Fibroblast of lung (primary cell): ENCODE results near the gene ABCB1. TPM values are rescaled to one million over a fixed set of nuclear protein-coding genes. Genes with fewer than 3 reads are reported as not detected.
A peak's percentile ranks its signal among the peaks of the same experiment; 100 is the strongest.

Source experiments
- DNase-seq, 2 donors: peaks; one replicate each; pipeline versions ENCODE4 v3.0.0 to v3.0.0-alpha.2; 2010; ENCODE audit warnings: low read depth in 2 of 2
- H2AFZ ChIP-seq: 2 replicates; pipeline ENCODE4 v1.5.1; 2012; ENCODE audit warnings: low read length, control low read depth, inconsistent platforms
- H3K27ac ChIP-seq: 2 replicates; pipeline ENCODE4 v1.5.1; 2011; ENCODE audit warnings: low read length, control low read depth; ENCODE audit not compliant: insufficient read depth
- H3K27me3 ChIP-seq: 2 replicates; pipeline ENCODE4 v1.5.1; 2011; ENCODE audit warnings: mild to moderate bottlenecking, low read length; ENCODE audit not compliant: control insufficient read depth, insufficient read depth
- H3K36me3 ChIP-seq: 2 replicates; pipeline ENCODE4 v1.5.1; 2011; ENCODE audit warnings: low read length; ENCODE audit not compliant: control insufficient read depth, insufficient read depth
- H3K4me1 ChIP-seq: 2 replicates; pipeline ENCODE4 v1.5.1; 2011; ENCODE audit warnings: low read length; ENCODE audit not compliant: control insufficient read depth, insufficient read depth; ENCODE audit errors: extremely low read depth
- H3K4me2 ChIP-seq: 2 replicates; pipeline ENCODE4 v1.5.1; 2011; ENCODE audit warnings: low read length, control low read depth; ENCODE audit not compliant: insufficient read depth; ENCODE audit errors: extremely low read depth
- H3K4me3 ChIP-seq, 4 experiments: fragments of 200-600 bp in 1 of 4; sonication (generic) in 1 of 4; replicated peaks in 1 of 4; 2 replicates each; pipeline ENCODE4 v1.5.1; 2011 to 2016; ENCODE audit warnings: low read length in 4 of 4, low read depth in 3 of 4, mild to moderate bottlenecking in 3 of 4, control low read depth in 2 of 4, inconsistent platforms in 1 of 4, mixed read lengths in 1 of 4; ENCODE audit not compliant: insufficient read depth in 1 of 4; ENCODE audit errors: control extremely low read depth in 1 of 4
- H3K79me2 ChIP-seq: 2 replicates; pipeline ENCODE4 v1.5.1; 2012; ENCODE audit warnings: mild to moderate bottlenecking, low read length, inconsistent platforms; ENCODE audit not compliant: control insufficient read depth, insufficient read depth
- H3K9ac ChIP-seq: 2 replicates; pipeline ENCODE4 v1.5.1; 2011; ENCODE audit warnings: mild to moderate bottlenecking, low read length, control low read depth; ENCODE audit not compliant: insufficient read depth
- H3K9me3 ChIP-seq: 2 replicates; pipeline ENCODE4 v1.5.1; 2012; ENCODE audit warnings: low read depth, low read length; ENCODE audit not compliant: control insufficient read depth, insufficient read depth
- H4K20me1 ChIP-seq: 2 replicates; pipeline ENCODE4 v1.5.1; 2011; ENCODE audit warnings: low read length; ENCODE audit not compliant: control insufficient read depth, insufficient read depth; ENCODE audit errors: extremely low read depth
- EZH2 ChIP-seq: IDR thresholded peaks from 2 replicates; pipeline ENCODE4 v1.5.1; 2012; ENCODE audit warnings: low read length, control low read depth, mild to moderate bottlenecking; ENCODE audit errors: missing control alignments
- polyA plus RNA-seq, 2 donors: library from polyadenylated mRNA; depleted of rRNA in 1 of 2; stranded (reverse) in 1 of 2; unstranded in 1 of 2; fragments of >200 nt; gene quantifications; 2 replicates each; pipeline ENCODE4 v1.2.1, GENCODE V29; 2011 to 2012; ENCODE audit warnings: missing spikeins in 1 of 2
- total RNA-seq: library from RNA; depleted of rRNA; stranded (reverse); fragments of >200 nt; gene quantifications from 2 replicates; pipeline ENCODE4 v1.2.1, GENCODE V29; 2014
- TF ChIP-seq, protein P1 (sequence below), 2 donors: IDR thresholded peaks in 1 of 2; conservative IDR thresholded peaks in 1 of 2; 1 replicate in 1 of 2; 2 replicates in 1 of 2; pipeline ENCODE4 v1.5.1; 2011 to 2012; ENCODE audit warnings: low read length in 2 of 2, control low read depth in 1 of 2, inconsistent platforms in 1 of 2, low read depth in 1 of 2, mild to moderate bottlenecking in 1 of 2

Gene ABCB1
- total and polyA plus RNA-seq, 2 donors (not counting 1 experiment from before 2014, with no cell fraction given): 1.1 to 4.8 TPM

GRCh38 chr7:87565877-87566276, 34.8 kb downstream of the ABCB1 start:
- Histone ChIP-seq H3K27me3 (no peaks in the 10 kb centered on the region), H3K79me2 (no peaks in the 10 kb centered on the region), H3K9me3 (no peaks in the 10 kb centered on the region), H3K9ac (no peak overlapping the region), H3K27ac (no peak overlapping the region), H3K4me3 (no peak overlapping the region), H3K36me3 (no peaks in the 10 kb centered on the region), H3K4me1 (no peaks in the 10 kb centered on the region), H4K20me1 (no peaks in the 10 kb centered on the region), H3K4me2 (no peak overlapping the region), H2AFZ (no peak overlapping the region)
- DNase-seq: no peak
- no peak for TF ChIP-seq EZH2
- TF ChIP-seq, protein P1, sequence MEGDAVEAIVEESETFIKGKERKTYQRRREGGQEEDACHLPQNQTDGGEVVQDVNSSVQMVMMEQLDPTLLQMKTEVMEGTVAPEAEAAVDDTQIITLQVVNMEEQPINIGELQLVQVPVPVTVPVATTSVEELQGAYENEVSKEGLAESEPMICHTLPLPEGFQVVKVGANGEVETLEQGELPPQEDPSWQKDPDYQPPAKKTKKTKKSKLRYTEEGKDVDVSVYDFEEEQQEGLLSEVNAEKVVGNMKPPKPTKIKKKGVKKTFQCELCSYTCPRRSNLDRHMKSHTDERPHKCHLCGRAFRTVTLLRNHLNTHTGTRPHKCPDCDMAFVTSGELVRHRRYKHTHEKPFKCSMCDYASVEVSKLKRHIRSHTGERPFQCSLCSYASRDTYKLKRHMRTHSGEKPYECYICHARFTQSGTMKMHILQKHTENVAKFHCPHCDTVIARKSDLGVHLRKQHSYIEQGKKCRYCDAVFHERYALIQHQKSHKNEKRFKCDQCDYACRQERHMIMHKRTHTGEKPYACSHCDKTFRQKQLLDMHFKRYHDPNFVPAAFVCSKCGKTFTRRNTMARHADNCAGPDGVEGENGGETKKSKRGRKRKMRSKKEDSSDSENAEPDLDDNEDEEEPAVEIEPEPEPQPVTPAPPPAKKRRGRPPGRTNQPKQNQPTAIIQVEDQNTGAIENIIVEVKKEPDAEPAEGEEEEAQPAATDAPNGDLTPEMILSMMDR (conservative IDR thresholded peaks at IDR 0.05 in 1 of 2, IDR thresholded peaks at IDR 0.05 in 1 of 2; ENCODE audit: low read depth in 1 of 2, low read length in 2 of 2): no peak

DNA sequence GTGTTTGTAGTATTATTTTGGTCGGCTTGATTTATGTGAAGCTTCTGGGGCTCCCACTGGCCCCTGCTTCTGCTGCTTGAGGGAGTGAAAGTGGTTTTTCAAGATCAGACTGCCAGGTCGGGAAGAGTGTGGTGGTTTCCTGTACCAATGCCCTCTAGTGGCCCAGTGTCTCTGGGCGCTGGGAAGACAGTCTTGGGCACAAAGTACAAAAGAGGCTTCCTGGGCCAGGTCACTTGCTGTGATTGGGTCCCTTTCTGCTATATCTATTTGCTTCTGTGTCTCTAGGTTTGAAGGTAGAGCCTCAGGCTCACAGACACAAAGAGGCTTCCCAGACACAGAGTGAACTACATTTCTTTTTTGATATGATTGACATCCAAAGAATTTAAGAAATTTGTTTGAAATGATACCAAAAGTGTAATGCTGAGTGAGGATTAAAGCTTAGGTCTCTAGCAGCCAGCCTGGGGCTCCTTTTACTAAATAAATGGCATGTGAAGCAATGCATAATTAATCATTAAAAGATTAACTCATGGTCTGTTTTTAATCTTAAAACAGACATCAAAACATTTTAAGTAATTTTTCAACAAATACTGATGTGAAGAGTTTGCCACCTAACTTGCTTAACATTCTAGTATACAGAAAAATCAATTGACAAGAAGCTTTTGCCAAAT, 36.3 kb downstream of the ABCB1 start:
- TF ChIP-seq, protein P1 (conservative IDR thresholded peaks at IDR 0.05 in 1 of 2, IDR thresholded peaks at IDR 0.05 in 1 of 2; ENCODE audit: low read depth in 1 of 2, low read length in 2 of 2): peak; percentile 39 to 40
- no peak for TF ChIP-seq EZH2
- DNase-seq: peak in 1 of 2 donors; percentile 17
- Histone ChIP-seq H3K4me2 (no peak overlapping the region), H3K27ac (no peak overlapping the region), H3K4me3 (no peak overlapping the region), H3K9ac (no peak overlapping the region), H3K79me2 (no peaks in the 10 kb centered on the region), H3K36me3 (no peaks in the 10 kb centered on the region), H3K27me3 (no peaks in the 10 kb centered on the region), H4K20me1 (no peaks in the 10 kb centered on the region), H2AFZ (no peak overlapping the region), H3K4me1 (no peaks in the 10 kb centered on the region), H3K9me3 (no peaks in the 10 kb centered on the region)

GRCh38 chr7:87561702-87562101, 39.0 kb downstream of the ABCB1 start:
- Histone ChIP-seq H3K79me2 (no peaks in the 10 kb centered on the region), H3K4me1 (no peaks in the 10 kb centered on the region), H3K27me3 (no peaks in the 10 kb centered on the region), H3K36me3 (no peaks in the 10 kb centered on the region), H4K20me1 (no peaks in the 10 kb centered on the region), H3K9ac (no peak overlapping the region), H3K27ac (no peak overlapping the region), H3K4me3 (no peak overlapping the region), H2AFZ (no peak overlapping the region), H3K4me2 (no peak overlapping the region), H3K9me3 (no peaks in the 10 kb centered on the region)
- DNase-seq: no peak
- no peak for TF ChIP-seq EZH2
- TF ChIP-seq, protein P1 (conservative IDR thresholded peaks at IDR 0.05 in 1 of 2, IDR thresholded peaks at IDR 0.05 in 1 of 2; ENCODE audit: low read depth in 1 of 2, low read length in 2 of 2): no peak
